ENCODE measurements around the gene SETD1B. TPM values are rescaled to one million over a fixed set of nuclear protein-coding genes. Genes with fewer than 3 reads are reported as not detected.
"Not testable (repeated sequence)": the region's sequence is repeated elsewhere in the genome, so short reads cannot be mapped to it uniquely, and the experiment has no call there.

SETD1B gene
- total RNA-seq, 2 experiments from 2014 or later = 13.3 TPM

DNA sequence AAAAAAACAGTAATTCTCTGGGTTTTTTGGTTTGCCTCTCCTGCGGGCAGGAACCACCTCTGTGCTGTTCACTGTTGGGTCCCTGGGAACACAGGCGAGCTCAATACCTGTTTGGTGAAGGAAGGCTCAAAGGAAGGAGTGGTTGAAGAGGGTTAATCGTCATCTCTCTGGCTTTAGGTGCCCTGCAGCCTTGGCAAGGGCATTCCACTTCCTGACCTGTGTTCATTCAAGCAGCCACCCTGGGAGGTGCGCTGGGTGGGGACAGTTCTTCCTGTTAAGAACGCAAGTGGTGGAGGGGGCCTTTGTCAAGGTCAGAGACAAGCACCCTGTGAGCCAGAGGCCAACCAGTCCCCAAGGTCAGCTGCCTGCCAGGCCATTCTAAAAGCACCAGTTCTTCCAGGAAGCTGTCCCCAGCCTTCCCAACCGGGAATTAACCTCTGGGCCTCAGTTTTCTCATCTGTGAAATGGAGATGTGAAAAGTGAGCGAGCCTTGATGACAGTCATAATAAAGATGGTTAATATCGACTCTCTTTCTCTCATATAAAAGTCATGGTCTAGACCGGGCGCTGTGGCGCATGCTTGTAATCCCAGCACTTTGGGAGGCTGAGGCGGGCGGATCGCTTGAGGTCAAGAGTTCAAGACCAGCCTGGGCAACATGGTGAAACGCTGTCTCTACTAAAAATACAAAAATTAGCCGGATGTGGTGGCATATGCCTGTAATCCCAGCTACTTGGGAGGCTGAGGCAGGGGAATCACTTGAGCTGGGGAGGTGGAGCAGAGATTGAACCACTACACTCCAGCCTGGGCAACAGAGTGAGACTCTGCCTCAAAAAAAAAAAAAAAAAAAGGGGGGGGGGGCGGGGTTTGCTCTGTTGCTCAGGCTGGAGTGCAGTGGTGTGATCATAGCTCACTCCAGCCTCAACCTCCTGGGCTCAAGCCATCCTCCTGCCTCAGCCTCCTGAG is 16.5 kb upstream of the SETD1B start:
- DNase-seq (peak; percentile 72), ATAC-seq (no peak)
- Mint-ChIP-seq H3K9me3 (no peaks in the 10 kb centered on the region), H3K36me3 (ENCODE audit: low read depth) (peaks cover 70% of the 10 kb centered on the region), H3K4me3 (peak overlapping the region; percentile 89), H3K27ac (peak overlapping the region; percentile 100), H3K27me3 (no peaks in the 10 kb centered on the region), H3K4me1 (ENCODE audit: low read depth) (peaks cover 73% of the 10 kb centered on the region)
- intact Hi-C loops (cut with micrococcal nuclease) = no loop called here
- POLR2A ChIA-PET = interaction anchor here (1.0 to 30.9 kb wide), 2 partner anchors 14 to 75 kb away, joined by 3 to 683 read pairs; partner anchors contain the start of genes RHOF, SETD1B and TMEM120B
- TF ChIP-seq, protein P1, sequence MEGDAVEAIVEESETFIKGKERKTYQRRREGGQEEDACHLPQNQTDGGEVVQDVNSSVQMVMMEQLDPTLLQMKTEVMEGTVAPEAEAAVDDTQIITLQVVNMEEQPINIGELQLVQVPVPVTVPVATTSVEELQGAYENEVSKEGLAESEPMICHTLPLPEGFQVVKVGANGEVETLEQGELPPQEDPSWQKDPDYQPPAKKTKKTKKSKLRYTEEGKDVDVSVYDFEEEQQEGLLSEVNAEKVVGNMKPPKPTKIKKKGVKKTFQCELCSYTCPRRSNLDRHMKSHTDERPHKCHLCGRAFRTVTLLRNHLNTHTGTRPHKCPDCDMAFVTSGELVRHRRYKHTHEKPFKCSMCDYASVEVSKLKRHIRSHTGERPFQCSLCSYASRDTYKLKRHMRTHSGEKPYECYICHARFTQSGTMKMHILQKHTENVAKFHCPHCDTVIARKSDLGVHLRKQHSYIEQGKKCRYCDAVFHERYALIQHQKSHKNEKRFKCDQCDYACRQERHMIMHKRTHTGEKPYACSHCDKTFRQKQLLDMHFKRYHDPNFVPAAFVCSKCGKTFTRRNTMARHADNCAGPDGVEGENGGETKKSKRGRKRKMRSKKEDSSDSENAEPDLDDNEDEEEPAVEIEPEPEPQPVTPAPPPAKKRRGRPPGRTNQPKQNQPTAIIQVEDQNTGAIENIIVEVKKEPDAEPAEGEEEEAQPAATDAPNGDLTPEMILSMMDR (IDR thresholded peaks at IDR 0.05) = no peak
- CTCF ChIA-PET = interaction anchor here (0.8 to 3.5 kb wide), 8 partner anchors 10 to 24 kb away, joined by 3 to 15 read pairs (median 7); no protein-coding TSS in a partner anchor

DNA sequence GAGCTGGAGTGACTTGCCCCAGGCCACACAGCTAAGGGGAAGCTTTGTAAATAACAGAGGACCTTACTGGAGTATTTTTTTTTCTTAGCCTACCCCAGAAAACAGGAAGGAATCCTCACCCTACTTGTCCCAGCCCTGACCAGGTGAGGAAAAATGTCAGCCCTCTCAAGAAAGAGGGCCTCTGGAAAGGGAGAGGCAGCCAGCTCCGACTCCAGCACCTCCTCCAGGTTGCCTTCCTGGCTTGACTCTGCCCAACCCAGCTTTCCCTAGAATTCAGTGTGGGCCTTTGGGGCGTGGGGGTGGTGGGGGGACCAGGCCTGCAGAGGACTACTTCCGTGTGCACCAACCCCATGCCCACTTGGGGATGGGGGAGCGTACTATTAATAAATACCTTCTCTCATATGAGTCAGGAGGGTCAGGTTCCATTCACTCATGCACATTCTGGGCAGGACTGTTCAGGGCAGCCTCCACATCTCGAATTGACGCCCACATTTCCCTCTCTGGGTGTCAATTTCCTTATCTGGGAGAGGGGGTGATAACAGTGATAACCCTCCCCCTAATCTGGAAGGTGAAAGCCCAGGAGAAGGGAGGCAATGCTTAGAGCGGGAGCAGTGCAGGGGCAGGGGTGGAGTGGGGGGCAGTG is 15.5 kb upstream of the SETD1B start:
- ChIA-PET POLR2A (interaction anchor here (25.9 to 30.9 kb wide), 2 partner anchors 1 to 13 kb away, joined by 683 read pairs; partner anchors contain the start of genes RHOF and SETD1B), CTCF (interaction anchor here (0.9 to 3.5 kb wide), 4 partner anchors 12 to 23 kb away, joined by 5 to 15 read pairs (median 12); no protein-coding TSS in a partner anchor)
- ATAC-seq (no peak), DNase-seq (peak; percentile 47)
- TF ChIP-seq, protein P1 (IDR thresholded peaks at IDR 0.05) = no peak
- intact Hi-C loops (cut with micrococcal nuclease) = no loop called here
- H3K36me3 Mint-ChIP-seq (ENCODE audit: low read depth) = peaks cover 72% of the 10 kb centered on the region
- no peaks in the 10 kb centered on the region for H3K27me3 Mint-ChIP-seq
- peak overlapping the region; percentile 100 for H3K27ac Mint-ChIP-seq
- H3K4me3 Mint-ChIP-seq = peak overlapping the region; percentile 89
- peaks cover 66% of the 10 kb centered on the region for H3K4me1 Mint-ChIP-seq (ENCODE audit: low read depth)
- H3K9me3 Mint-ChIP-seq = no peaks in the 10 kb centered on the region

DNA sequence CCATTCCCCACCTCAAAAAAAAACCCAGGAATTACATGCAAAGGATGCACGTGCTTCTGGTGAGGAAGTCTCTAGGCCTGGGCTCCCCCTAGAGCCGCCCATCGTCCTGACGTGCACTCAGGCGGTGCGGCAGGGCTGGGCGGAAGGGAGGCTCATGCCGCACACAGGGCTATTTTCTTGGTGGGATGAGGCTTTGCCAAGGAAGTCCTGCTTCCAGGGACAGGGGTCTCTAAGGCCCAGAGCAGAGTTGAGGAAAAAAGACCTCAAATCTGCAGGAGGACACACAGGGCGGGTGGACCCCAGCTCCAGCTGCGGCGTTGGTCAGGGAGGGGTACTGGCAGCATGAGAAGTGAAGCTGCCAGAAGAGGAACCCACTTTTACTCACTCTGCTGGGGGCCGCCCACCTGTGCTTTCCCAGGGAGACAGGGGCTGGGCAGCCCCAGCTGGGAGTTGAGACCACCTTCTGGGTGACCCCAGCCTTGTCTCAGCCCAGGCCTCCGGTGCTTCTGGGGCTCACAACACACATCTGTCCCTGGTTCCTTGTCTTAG is 14.5 kb upstream of the SETD1B start:
- Mint-ChIP-seq H3K9me3 (no peaks in the 10 kb centered on the region), H3K4me3 (peak overlapping the region; percentile 89), H3K36me3 (ENCODE audit: low read depth) (peaks cover 65% of the 10 kb centered on the region), H3K27ac (peak overlapping the region; percentile 100), H3K27me3 (no peaks in the 10 kb centered on the region), H3K4me1 (ENCODE audit: low read depth) (peaks cover 60% of the 10 kb centered on the region)
- DNase-seq = peak; percentile 65
- TF ChIP-seq, protein P1 (IDR thresholded peaks at IDR 0.05) = no peak
- CTCF ChIA-PET = interaction anchor here (1.2 to 15.4 kb wide), 4 partner anchors 9 to 99 kb away, joined by 4 to 698 read pairs (median 10); partner anchors contain the start of genes PSMD9 and SETD1B
- POLR2A ChIA-PET = interaction anchor here (0.6 to 30.9 kb wide), 8 partner anchors 2 to 586 kb away, joined by 3 to 683 read pairs (median 3); partner anchors contain the start of genes PSMD9, RHOF, SETD1B and TMEM120B
- ATAC-seq = peak; percentile 0
- intact Hi-C loops (cut with micrococcal nuclease) = no loop called here

DNA sequence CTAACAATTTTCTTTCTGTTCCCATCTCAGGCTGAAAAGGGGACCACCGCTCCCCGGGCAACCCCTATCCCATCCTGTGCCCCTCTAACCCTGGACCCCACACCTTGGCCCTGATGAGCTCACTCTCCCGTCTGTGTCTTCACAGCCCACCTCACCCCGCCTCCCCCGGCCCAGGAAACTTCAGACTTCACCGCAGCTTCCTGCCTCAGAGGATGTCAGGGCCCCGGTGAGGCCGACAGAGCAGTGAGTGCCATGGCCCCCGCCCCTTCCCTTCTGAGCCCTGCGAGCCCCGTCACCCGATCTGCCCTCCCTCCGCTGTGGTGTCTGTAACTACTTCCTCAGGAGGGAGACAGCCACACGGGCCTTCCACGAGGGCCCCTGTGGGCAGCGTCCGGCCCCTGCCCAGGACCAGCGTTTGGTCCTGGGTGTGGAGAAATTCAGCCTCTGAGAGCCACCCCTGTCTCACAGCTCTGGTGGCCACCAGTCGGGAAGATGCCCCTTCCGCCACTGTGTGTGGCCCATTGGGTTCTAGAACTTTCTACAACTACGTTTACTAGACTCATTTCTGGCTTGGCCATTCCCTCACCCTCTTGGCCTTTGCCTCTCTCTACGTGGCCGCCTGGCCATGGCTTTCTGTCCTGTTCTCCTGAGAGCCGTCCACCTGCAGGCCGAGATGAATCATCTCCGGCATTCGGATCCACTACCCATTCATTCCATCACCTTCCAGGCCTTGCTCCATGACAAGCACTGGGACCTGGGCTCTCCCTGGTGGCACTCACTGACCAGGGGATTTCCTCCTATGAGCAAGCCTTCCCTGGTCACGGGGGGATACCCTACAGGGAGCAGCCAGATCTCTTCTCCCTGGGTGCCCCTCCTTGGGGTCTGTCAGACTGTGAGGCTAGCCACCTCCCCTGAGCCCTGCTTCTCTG is 13.7 kb upstream of the SETD1B start:
- H3K27ac Mint-ChIP-seq = peak overlapping the region; percentile 100
- peaks cover 59% of the 10 kb centered on the region for H3K36me3 Mint-ChIP-seq (ENCODE audit: low read depth)
- TF ChIP-seq, protein P1 (IDR thresholded peaks at IDR 0.05) = no peak
- ATAC-seq = peak; percentile 52
- H3K27me3 Mint-ChIP-seq = no peaks in the 10 kb centered on the region
- CTCF ChIA-PET = interaction anchor here (1.2 to 15.4 kb wide), 5 partner anchors 9 to 98 kb away, joined by 4 to 698 read pairs (median 15); partner anchors contain the start of genes PSMD9 and SETD1B
- POLR2A ChIA-PET = interaction anchor here (0.5 to 30.9 kb wide), 7 partner anchors 3 to 587 kb away, joined by 3 to 683 read pairs (median 4); partner anchors contain the start of genes PSMD9, RHOF, SETD1B and TMEM120B
- H3K4me3 Mint-ChIP-seq = peak overlapping the region; percentile 89
- peaks cover 59% of the 10 kb centered on the region for H3K4me1 Mint-ChIP-seq (ENCODE audit: low read depth)
- peak; percentile 98 for DNase-seq
- H3K9me3 Mint-ChIP-seq = no peaks in the 10 kb centered on the region
- intact Hi-C loops (cut with micrococcal nuclease) = loop anchor here (5.0 kb wide), 1 partner anchor 103 kb away; no protein-coding TSS in a partner anchor

DNA sequence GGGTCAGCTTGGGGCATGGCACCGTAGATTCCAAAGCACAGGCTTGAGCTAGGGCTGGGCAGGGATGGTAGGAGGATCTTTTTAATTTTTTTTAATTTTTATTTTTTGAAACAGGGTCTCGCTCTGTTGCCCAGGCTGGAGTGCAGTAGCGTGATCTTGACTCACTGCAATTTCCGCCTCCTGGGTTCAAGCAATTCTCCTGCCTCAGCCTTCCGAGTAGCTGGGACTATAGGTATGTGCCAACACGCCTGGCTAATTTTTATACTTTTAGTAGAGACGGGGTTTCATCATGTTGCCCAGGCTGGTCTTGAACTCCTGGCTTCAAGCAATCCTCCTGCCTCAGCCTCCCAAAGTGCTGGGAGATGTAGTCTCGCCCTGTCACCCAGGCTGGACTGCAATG is 13.0 kb upstream of the SETD1B start:
- not testable (repeated sequence) for H3K9me3 Mint-ChIP-seq, H3K27me3 Mint-ChIP-seq, ATAC-seq, DNase-seq
- Mint-ChIP-seq H3K4me3 (peak overlapping the region; percentile 89), H3K27ac (peak overlapping the region; percentile 100), H3K36me3 (ENCODE audit: low read depth) (peaks cover 57% of the 10 kb centered on the region), H3K4me1 (ENCODE audit: low read depth) (peaks cover 62% of the 10 kb centered on the region)
- ChIA-PET CTCF (interaction anchor here (1.1 to 15.4 kb wide), 6 partner anchors 12 to 166 kb away, joined by 3 to 698 read pairs (median 94); partner anchors contain the start of genes PSMD9 and SETD1B), POLR2A (interaction anchor here (25.9 to 30.9 kb wide), 2 partner anchors 3 to 10 kb away, joined by 683 read pairs; partner anchors contain the start of genes RHOF and SETD1B)
- intact Hi-C loops (cut with micrococcal nuclease) = loop anchor here (5.0 kb wide), 1 partner anchor 103 kb away; no protein-coding TSS in a partner anchor

All from activated CD8-positive, alpha-beta T cell treated with anti-CD3 and anti-CD28 coated beads for 36 hours (primary cell).